Occipital lobe (tissue), 2 donors: ENCODE results near the gene LACTB. TPM values are rescaled to one million over a fixed set of nuclear protein-coding genes. Genes with fewer than 3 reads are reported as not detected.

ENCODE experiments used
- DNase-seq: peaks from one replicate; lab custom pipeline; 2025; lab: John Stamatoyannopoulos, UW
- total RNA-seq: library from RNA; depleted of rRNA; stranded (reverse); fragments of >200 nt; gene quantifications from one replicate; pipeline ENCODE4 v1.2.3, GENCODE V29; 2014

Gene LACTB
- total RNA-seq, 1 donor from 2014 or later, result 20.0 TPM

DNA sequence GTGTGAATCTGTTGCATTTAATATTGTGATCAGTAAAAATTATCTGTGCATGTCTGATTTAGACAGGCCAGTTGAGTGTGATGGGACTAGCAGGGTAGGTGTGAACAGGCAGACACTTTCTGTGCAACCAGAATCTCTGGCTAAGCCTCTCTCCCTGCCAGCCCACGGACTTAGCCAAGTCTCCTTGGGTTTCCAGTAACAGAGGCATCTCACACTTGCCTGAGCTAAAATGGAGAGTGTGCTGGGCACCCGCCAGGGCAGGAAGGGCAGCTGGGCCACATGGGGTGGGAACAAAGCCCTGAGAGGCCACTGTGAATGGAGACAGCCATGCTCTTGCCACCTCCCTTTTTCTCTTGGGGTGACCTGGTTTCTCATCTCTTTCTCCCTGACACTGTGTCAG, 48.1 kb downstream of the LACTB start:
- no peak for DNase-seq

DNA sequence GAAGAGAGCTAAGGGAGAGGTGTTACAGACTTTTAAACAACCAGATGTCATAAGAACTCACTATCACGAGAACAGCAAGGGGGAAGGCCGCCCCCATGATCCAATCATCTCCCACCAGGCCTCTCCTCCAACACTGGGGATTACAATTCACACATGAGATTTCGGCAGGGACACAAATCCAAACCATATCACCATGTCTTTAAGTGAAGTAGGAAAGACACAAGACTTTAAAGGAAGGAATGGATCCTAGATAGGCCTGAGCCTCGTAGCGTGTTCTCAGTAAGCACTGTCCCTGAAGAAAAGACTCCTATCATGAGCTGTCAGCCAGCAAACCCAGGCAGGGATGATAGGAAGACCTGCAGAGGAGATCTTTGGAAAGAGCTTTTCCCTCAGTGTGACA, 50.7 kb downstream of the LACTB start:
- DNase-seq, result no peak

DNA sequence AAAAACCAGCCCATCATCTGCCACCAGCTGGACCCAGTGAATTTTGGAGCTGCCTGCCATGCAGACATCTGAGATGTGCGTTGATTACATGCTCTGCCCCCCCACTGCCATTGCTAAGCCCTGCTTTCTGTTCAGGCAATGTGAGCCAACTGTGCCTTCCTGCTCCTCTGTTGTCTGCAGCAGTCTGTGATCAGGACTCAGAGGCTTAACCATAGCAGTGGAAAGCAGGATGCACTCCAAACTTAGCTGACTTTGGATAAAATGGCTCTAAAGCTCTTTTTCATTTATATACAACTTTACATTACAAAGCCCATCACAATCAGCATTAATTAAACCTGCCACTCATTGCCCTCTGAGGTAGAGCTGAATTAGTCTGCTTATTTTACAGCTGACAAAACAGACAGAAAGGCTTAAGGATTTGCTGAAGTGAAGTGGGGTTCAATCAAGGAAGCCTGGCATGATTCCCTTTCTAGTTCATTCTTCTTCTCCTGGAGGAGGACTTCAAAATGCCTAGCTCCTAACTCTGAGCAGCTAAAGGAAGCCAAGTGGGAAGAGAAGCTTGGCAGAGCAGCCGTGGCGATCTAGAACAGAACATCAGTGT, 51.3 kb downstream of the LACTB start:
- DNase-seq, result no peak

DNA sequence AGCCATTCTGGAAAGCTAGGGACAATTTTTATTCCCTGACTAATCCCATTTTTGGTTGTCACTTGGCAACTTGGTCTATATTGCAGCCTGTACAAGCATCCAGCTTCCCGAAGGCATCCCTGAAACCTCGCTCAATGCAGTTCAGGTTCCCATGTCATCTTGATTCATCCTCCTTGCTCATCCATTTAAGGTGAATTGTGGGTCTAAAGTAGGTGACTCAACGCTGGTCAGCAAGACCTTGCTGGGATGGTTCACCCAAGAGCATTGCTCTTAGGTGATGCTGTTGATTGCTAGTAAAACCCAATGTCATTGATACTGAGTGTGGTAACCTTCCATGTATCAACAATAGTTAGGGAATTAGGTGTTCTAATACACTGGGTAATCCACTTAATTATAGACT, 54.6 kb downstream of the LACTB start:
- no peak for DNase-seq

DNA sequence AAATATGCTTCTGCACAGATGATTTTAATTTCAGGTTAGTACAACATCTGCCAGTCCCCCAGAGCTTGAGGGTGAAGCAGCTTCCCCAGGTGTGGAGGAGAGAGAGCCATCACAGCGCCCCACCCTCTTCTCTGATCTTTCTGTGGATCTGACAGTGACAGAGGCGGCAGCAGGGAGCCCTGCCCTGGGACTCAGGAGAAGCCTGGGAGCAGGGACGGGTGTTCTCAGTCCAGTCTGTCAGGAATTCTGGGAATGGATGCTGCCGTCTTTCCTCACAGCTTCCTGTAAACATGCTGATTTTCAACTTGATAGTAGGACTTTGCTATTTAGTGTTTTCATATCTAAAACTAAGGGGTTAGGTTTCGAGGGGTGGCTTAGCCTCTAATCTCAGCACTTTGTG, 56.4 kb downstream of the LACTB start:
- DNase-seq, result no peak

DNA sequence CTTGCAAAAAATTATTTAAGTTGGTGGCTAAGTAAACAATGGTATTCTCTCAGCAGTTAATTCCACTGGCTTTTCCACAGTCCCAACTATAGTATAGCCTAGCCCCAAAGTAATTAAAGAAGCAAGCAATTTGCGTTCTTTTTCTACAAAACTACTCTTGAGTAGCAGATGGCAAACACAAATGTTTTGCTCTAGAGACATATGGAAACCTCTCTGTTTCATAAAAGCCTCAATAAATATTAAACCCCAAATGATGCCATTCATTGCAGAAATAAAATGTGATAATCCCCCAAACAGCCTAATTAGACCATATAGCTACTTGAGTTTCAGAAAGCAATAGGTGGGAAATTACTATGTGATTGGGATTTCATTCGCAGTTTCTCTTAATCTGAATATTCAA, 59.1 kb downstream of the LACTB start:
- DNase-seq, result no peak

DNA sequence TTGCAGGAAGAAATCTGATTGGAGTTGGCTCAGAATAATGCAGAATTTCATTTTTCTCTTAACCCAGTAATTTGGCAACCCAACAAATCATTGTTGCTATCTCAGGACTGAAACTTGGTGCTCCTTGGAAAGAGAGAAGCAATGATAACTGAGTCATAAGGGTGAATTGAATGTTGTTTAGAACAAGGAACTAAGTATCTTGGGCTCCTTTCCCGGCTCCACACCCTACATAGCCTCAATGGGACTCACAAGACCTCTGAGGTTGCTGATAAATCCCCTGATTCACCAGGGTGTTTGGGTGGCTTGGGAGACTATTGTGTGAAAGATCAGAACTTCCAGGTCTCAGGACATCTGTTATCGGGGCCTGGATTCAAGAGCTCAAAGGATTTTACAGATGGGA, 60.0 kb downstream of the LACTB start:
- no peak for DNase-seq

DNA sequence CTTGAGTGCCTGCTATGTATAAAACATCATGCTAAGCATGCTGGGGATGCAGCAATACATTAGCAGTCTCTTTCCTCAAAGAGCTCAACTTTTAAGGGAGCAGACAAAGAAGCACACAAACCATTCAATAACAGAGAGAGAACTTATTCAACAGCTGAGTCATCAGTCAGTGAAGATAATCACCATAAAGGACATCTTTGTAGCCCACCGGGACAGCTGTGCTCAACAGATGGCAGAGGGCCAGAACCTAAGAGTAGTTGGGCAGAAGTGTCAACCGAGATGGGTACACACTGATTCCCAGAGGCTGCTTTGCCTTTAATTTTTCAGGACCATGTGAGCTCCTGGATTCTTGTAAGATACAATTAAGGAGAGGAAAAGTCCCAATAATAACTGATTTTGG, 63.5 kb downstream of the LACTB start:
- no peak for DNase-seq

DNA sequence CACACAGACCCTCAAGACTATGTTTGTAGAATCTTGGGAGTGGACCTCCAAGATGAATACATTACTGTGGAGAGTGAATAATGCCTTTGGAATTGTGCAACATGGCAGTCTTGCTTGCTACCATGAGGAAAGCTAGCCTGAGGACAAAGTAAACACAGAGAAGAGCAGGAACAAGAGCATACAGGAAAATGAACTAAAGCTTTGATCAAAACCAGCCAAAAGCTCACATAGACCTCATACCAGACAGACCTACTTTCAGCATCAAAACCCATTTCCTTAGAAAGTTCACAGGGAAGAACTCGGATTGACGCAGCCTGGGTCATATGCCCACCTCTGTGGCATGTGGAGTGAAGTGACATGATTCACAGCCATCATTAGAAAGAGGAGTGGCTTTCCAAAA, 64.4 kb downstream of the LACTB start:
- no peak for DNase-seq

DNA sequence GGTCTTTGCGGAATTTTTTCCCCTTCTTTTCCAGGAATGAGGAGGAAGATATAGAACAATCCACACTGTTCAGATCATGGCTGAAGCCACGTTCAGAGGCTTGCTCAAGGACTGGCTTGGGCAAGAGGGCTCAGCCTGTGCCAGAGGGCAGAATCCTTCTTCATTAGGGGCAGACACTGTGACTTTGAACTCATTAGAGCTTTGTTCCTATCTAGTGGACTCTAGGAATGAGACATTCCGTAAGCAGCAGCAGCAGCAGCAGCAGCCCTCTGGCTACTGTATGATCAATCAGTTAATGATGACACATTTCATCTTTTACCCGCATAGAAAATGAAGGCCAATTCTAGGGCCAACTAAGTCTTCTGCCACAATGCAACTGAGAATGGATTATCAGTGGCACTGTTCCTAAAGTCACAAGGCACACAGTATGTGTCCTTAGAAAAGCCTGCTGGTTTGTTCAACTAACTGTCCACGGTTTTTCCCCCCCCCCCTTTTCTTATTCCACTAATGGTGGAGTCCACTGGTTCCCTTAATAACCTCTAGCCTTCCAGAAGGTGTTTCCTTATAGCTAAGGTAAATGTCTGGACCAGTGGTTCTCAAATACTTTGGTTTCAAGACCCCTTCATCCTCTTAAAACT, 66.0 kb downstream of the LACTB start:
- no peak for DNase-seq

DNA sequence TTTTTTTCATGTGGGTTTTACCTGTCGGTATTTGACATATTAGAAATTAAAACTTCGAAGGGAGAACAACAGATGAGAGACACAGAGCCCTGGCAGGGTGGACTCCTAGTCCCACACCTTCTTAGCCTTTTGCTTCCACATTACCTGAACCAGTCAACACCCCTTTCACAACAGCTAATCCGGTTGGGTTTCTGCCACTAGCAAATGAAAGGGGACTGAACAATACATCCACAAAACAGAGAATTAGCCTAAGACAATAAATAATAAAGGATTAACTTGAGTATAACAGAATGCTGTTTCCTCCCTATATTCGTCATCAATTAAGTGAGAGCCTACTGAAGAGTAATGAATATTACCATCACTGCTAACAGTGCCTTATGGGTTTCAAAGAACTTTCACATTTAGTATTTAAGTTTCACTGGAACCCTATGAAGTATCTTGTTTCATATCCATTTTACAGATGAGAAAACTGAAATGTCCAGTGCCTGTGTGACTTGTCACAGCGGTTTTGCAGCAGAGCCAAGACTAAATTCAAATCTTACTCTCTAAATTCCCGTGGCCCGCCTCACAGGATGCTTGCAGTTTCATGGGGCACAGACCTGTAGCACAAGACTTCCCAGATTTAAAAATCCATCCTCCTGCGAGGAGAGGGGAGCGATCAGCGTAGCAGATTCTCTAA, 66.7 kb downstream of the LACTB start:
- DNase-seq, result no peak

DNA sequence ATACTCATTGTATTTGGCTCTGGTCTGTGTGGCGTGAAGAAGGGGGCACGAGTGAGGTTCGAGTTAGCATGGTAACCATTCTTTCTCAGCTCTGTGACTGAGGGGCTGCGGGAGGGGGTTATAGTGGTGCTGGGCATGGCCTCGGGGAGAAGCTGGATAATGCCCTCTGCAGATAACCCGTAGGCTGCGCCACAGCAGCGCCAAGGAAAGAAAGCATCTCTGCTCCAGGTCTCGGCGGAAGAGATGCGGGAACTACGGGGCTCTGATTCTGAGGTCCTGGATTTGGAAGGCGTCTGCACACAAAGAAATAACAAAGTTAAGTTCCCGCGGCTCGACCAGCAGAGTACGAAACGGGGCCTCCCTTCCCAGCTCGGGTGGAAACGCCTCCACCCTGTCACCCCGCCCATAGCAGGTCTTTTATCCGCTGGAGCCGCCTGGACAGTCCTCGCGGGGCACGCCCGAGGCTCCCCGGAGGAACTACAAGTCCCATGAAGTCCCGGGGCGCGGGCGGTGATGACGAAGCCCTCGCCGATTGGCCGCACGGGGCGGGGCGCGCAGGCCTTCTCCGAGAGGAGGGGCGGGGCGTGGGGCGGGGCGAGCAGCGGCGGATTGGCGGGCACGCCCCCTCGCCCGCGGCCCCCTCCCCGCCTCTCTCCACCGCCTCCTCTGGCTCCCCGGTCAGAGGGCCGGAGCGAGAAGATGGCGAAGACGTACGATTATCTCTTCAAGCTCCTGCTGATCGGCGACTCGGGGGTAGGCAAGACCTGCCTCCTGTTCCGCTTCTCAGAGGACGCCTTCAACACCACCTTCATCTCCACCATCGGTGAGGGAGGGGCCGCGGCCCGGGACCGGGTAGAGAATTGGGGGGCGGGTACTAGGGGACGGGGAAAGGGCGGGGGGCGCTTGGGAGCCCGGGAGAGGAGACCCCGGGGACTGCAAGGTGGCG, 67.5 kb downstream of the LACTB start, which contains the start of gene RAB8B:
Gene RAB8B, plus strand, starts transcription at position 681 of the 946 bp plus-strand sequence. Its CDS starts 19 bp downstream, at position 700.
- DNase-seq, result peak; percentile 96

DNA sequence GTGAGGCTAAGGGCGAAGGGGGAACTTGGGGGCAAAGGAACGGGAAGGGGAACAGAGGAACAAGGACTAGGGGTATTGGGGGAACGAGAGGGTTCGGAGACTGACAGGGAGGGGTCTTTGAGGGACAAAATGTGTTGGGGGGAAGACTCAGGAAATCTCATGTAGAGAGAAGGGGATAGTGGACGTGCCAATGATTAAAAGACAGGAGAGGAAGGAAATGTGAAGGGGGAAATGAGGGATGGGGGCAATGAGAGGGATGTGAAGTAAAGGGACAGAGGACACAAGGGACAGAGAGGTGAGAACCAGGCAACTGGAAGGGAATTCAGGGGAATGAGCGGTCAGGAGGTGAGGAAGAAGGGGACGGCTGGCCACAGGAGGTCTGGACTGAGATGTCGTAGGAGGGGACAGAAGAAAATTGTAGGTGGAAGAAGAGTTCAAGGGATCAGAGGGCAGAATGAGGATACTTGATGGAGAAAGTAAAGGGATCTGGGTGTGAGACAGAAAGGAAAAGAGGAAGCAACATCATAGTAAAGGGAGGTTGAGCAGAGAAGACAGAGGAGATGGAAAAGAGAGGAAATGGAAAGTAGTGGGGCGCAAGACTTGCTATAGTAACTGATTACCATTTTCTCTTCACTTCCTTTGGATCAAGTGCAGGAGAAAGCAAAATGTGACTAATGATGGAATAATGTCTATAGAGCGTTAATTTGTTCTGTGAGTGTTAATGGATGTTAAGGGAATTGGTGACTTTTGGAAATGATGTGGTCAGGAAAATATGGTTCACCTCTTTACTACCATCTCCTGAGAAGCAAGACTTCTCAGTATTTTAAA, 68.5 kb downstream of the LACTB start:
- no peak for DNase-seq

DNA sequence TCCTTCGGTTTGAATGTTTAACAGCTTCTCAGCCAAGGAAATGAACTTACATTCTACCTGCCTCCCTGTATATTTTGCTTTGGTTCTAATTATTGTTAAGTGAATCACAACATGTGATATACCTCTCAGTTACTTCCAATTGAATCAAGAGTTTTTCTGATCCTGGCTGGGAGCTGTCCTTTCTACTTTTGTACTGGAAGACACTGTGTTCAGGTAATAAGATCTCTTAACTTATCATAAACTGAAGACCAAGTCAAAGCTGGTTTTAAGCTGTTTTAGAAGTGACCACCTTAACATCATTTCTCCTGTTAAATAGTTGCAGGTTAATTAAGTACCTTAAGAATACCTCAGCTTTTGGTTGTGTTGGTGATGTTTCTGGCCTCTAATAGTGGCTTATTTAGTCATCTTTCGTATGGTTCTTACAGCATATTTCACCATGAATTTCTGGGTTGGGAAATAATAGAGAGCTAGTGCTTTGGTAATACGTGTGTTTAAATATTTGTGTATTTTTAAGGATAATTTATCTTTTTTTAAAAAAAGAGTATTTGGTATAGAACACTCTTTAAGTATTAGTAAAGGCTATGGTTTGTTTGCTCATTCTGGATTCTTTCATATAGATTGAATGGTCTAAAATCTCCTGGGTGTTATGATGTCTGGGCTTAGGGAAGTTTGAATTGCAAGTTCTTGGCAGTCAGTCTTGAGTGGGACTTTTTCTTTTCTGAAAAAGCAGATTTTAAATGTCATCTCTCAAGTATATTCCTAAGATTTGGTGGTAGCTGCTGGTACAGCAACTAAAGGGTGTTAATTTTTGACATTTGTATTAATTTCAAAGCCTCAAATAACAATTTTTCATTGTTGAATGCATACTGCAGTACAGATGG, 69.3 kb downstream of the LACTB start:
- no peak for DNase-seq

Other genes with a start within 250 kb of the LACTB start
- 101 TPM for gene TPM1, start 79.1 kb upstream of the LACTB start, total RNA-seq
- gene RPS27L, start 35.6 kb downstream of the LACTB start, total RNA-seq, result 20.0 TPM
- 134 TPM for gene RAB8B, start 67.7 kb downstream of the LACTB start, total RNA-seq
- gene APH1B, start 155.7 kb downstream of the LACTB start, total RNA-seq, result 30.6 TPM